ENCODE data around the gene MVB12B.

DNA sequence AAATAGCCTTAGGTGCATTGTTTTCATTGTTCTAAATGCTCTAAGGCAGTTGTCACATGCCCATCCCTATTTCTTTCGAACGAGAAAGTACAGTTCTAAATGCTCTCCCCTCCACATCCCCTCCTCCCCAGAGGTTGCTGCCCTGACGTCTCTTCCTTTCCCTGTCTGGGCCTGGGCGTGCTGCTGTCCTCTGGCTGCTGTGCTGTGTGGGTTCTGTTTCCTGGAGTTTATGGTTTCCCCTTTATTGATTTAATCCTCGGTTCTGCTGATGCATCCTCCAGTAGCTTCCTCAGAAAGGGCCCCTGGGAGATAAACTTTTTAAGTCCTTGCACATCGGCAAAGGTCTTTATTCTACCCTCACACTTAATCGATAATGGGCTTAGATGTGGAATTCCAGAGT is 48.8 kb downstream of the MVB12B start:
- TF ChIP-seq, protein P1, sequence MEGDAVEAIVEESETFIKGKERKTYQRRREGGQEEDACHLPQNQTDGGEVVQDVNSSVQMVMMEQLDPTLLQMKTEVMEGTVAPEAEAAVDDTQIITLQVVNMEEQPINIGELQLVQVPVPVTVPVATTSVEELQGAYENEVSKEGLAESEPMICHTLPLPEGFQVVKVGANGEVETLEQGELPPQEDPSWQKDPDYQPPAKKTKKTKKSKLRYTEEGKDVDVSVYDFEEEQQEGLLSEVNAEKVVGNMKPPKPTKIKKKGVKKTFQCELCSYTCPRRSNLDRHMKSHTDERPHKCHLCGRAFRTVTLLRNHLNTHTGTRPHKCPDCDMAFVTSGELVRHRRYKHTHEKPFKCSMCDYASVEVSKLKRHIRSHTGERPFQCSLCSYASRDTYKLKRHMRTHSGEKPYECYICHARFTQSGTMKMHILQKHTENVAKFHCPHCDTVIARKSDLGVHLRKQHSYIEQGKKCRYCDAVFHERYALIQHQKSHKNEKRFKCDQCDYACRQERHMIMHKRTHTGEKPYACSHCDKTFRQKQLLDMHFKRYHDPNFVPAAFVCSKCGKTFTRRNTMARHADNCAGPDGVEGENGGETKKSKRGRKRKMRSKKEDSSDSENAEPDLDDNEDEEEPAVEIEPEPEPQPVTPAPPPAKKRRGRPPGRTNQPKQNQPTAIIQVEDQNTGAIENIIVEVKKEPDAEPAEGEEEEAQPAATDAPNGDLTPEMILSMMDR (IDR thresholded peaks at IDR 0.05), result no peak
- TF ChIP-seq POLR2AphosphoS5 (IDR thresholded peaks at IDR 0.05; ENCODE audit: low read depth, low read length) (no peak), SIN3A (IDR thresholded peaks at IDR 0.05; ENCODE audit: borderline replicate concordance, insufficient read depth, low read depth, low read length) (no peak)
- TF ChIP-seq, protein P2, sequence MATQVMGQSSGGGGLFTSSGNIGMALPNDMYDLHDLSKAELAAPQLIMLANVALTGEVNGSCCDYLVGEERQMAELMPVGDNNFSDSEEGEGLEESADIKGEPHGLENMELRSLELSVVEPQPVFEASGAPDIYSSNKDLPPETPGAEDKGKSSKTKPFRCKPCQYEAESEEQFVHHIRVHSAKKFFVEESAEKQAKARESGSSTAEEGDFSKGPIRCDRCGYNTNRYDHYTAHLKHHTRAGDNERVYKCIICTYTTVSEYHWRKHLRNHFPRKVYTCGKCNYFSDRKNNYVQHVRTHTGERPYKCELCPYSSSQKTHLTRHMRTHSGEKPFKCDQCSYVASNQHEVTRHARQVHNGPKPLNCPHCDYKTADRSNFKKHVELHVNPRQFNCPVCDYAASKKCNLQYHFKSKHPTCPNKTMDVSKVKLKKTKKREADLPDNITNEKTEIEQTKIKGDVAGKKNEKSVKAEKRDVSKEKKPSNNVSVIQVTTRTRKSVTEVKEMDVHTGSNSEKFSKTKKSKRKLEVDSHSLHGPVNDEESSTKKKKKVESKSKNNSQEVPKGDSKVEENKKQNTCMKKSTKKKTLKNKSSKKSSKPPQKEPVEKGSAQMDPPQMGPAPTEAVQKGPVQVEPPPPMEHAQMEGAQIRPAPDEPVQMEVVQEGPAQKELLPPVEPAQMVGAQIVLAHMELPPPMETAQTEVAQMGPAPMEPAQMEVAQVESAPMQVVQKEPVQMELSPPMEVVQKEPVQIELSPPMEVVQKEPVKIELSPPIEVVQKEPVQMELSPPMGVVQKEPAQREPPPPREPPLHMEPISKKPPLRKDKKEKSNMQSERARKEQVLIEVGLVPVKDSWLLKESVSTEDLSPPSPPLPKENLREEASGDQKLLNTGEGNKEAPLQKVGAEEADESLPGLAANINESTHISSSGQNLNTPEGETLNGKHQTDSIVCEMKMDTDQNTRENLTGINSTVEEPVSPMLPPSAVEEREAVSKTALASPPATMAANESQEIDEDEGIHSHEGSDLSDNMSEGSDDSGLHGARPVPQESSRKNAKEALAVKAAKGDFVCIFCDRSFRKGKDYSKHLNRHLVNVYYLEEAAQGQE (IDR thresholded peaks at IDR 0.05; ENCODE audit: insufficient read depth in 1 of 2, low read depth in 2 of 2, low read length in 1 of 2), result no peak
